ENCODE measurements around the gene SYNGR2.
"Not testable (repeated sequence)": the region's sequence is repeated elsewhere in the genome, so short reads cannot be mapped to it uniquely, and the experiment has no call there.

The SYNGR2 gene

DNA sequence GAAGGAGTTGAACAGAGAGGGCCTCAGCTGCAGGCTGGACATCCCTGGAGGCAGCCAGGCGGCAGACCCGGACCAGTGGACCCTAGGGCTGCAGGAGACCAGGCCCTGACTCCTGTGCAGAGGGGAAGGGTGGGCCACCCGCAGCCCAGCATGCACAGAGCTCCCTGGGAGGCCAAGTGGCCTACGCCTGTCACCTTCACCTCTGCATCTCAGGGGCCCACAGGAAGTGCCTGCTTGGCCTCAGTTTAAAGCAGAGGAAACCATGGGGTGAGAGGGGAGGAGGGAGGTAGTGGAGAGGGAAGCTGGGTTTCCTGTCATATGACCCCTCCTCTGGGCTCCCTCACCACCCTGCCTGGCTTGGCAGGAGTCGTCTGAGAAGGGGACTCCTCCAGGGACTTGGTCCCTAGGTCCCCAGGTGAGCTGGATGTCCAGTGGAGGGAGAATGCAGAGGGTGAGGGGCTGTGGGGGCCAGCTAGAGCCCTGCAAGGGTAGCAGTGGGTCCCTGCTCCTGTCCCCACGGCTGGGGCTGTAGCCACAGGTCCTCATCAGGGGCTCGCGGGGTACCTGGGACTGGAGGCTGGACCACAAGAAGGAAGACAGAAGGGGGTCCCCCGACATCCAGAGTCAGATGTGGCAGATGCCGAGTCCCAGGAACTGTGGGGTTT lies 37.8 kb upstream of the SYNGR2 start, which contains the start of gene TMC8:
TSS of gene TMC8 (plus strand) at position 335 of the 665 bp plus-strand sequence. CDS start 818 bp downstream, outside the sequence.
- DNase-seq: no peak

DNA sequence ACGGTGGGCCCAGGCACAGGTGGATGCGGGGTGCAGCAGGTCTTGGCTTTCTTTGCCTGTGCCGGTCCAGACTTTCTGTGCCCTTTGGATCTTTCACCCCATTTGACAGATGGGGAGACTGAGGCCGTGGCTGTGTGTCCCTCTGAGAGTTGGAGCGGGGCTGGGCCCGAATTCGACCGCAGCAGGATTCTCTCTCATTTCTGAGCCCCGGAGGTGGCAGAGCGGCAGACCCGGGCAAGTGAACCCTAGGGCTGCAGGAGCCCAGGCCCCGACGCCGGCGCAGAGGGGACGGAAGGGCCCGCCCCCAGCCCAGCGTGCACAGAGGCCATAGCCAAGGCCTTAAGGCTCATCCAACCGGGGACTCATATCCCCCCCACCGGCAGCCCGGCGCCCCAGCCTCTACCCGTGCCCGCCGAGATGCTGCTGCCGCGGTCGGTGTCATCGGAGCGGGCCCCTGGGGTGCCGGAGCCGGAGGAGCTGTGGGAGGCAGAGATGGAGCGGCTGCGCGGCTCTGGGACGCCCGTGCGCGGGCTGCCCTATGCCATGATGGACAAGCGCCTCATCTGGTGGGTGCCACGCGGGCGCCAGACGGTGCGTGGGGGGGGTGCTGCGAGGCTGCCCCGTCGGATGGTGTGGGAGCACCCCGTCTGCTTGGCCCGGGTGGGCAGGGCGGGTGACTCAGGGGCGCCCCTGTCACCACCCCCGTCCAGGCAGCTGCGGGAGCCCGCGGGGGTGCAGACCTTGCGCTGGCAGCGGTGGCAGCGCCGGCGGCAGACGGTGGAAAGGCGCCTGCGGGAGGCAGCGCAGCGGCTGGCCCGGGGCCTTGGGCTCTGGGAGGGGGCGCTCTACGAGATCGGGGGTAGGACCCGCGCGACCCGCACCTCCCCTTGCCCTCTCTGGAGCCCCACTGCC lies 37.0 kb upstream of the SYNGR2 start:
- DNase-seq: no peak

DNA sequence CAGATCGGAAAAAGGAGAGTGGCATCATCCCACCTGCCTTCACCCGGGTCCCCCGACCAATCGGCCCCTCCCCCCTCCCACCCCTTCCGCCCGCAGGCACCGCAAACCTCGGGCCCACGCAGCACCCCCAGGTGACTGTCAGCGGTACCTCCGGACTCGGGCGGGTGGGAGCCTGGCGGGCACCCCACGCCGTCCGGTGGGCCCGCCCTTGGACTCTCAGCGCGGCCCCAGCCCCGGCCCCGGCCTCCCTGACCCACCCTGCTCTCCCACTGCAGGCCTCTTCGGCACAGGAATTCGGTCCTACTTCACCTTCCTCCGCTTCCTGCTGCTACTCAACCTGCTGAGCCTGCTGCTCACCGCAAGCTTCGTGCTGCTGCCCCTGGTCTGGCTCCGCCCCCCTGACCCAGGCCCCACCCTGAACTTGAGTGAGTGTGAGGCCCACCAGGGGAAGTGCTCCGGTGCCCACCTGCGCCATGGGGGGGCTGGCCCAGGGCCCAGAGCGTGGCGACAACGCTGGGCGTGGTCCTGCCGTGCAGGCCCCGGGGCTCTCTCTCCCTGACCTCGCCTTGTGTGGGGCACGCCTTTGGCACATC lies 36.2 kb upstream of the SYNGR2 start:
- DNase-seq: no peak

DNA sequence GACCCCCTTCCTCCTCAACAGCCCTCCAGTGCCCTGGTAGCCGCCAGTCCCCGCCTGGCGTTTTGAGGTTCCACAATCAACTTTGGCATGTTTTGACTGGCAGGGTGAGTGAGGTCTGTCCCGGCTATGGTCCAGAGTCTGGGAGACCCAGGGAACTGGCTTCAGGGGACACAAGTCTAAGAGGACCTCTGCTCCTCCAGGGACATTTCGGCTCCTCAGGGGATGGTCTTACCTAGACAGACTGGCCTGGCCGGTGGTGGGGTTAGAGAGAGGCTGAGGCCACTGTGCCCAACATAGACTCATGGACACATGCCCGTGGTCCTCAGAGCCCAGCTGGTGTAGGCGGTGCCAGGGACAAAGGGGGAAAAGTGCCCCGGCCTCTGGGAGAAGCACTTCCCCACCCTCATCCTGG lies 35.6 kb upstream of the SYNGR2 start:
- no peak for DNase-seq

DNA sequence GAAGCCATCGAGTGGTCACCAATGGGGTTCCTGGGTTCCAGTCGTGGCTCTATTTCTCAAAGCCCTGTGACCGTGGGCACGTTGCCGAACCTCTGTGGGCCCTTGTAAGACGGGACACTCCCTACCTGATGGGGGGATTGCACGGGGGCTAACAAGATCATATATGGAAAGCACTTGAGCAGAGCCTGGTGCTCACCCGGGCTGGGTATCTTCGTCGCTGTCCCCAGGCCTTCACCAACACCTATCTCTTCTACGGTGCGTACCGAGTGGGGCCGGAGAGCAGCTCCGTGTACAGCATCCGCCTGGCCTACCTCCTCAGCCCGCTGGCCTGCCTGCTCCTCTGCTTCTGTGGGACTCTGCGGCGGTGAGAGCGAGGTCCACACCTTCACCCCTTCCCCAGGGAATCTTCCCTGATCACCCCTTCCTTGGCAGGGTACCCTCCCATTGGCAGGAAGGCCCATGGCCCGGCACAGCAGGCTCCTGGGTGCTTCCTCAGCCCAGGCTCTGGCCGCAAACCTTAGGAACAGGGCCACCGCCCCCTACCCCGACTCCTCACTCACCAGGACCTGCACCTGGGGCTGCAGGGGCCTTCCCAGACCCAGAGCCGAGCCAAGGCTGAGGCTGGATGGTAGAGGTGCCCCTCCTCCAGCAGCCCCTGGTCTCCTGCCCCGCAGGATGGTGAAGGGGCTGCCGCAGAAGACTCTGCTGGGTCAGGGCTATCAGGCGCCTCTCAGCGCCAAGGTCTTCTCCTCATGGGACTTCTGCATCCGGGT lies 35.0 kb upstream of the SYNGR2 start:
- no peak for DNase-seq

DNA sequence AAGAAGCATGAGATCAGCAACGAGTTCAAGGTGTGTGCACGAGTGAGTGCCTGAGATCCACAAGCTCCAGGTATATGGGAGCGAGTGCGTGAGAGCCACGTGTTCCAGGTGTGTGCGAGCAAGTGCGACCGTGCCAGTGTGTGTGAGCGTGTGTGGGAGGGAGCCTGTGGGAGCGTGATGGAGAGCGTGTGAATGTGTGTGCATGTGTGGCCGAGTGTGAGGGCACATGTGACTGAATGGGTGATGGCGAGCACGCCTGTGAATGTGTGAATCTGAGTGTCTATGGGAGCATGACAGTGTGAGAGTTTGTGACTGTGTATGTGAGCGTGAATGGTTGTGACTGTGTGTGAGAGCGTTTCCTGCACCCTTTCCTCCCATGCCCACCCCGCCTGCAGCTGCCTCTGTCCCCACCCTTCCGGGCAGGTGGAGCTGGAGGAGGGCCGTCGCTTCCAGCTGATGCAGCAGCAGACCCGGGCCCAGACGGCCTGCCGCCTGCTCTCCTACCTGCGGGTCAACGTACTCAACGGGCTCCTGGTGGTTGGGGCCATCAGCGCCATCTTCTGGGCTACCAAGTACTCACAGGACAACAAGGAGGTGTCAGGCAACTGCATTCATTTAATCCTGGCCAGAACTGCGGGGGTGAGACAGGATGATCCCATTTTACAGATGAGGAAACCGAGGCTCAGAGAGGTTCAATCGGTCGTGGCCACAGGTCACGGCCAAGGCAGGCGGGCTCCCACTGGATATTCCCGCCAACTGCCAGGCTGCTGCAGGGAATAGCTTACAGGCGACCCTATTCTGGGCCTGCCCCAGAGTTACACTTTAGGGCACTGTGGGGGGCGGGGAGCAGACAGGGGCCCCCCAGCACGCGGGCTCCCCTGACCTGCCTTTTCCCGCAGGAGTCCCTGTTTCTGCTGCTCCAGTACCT lies 34.1 kb upstream of the SYNGR2 start:
- DNase-seq: peak; percentile 19

DNA sequence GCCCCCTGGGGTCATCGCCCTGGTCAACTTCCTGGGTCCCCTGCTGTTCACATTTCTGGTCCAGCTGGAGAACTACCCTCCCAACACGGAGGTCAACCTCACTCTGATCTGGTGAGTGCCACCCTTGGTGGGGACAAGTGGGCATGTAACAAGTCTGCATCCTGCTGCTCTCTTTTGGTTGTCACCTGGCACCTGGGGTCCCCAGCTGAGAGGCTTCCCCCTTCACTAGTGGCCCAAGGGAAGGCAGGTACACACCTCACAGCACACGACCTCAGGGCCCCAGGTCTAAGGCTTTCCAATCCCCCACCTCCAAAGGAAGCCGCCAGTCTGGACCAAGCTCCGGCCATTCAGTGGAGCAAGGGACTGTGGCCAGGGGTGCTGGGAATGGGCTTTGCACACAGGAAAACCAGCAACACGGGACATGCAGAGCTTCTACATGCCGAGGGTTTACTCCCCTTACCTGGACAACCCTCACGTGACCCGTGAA lies 33.4 kb upstream of the SYNGR2 start:
- DNase-seq: no peak

DNA sequence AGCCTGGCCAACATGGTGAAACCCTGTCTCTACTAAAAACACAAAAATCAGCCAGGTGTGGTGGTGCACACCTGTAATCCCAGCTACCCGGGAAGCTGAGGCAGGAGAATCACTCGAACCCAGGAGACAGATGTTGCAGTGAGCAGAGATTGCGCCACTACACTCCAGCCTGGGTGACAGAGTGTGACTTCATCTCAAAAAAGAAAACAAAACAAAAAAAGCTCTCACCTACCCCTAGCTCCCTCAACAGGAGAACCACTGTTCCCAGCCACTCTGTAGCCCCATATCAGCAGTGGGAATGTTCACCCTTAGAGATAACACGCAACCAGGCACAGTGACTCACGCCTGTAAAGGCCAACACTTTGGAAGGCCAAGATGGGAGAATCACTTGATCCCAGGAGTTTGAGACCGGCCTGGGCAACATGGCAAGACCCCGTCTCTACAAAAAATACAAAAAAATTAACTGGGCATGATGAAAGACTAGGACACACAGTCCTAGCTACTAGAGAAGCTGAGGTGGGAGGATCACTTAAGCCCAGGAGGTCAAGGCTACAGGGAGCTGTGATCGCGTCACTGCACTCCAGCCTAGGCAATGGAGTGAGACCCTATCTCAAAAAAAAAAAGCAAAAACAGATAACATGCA lies 32.4 kb upstream of the SYNGR2 start:
- DNase-seq: no peak

DNA sequence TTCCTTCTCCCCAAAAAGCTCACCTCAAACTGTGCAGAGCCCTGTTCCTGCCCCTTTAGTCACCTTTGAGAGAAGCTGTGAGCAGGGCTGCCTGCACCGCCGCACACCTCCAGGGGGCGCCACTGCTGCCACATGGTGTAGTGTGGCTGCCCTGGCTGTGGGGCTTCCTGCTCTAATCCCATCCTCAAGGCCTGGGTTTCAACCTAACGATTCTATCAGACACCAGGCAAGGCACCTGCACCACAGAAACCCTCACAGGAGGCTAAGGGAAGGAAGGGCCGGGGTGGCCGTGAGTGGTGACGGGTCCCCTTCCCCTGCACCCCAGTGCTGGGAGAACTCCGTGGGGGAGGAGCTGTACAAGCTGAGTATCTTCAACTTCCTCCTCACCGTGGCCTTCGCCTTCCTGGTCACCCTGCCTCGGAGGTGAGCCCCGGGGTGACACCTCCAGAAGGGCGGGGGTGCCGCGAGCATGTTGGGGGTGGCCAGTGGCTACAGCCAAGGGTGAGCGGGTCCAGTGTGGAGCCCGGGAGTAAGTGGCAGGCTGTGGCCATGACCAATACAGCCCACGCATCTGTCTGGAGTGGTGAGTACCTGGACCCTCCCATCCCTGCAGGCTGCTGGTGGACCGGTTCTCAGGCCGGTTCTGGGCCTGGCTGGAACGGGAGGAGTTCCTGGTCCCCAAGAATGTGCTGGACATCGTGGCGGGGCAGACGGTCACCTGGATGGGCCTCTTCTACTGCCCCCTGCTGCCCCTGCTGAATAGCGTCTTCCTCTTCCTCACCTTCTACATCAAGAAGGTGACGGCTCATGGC lies 30.8 kb upstream of the SYNGR2 start:
- no peak for DNase-seq

DNA sequence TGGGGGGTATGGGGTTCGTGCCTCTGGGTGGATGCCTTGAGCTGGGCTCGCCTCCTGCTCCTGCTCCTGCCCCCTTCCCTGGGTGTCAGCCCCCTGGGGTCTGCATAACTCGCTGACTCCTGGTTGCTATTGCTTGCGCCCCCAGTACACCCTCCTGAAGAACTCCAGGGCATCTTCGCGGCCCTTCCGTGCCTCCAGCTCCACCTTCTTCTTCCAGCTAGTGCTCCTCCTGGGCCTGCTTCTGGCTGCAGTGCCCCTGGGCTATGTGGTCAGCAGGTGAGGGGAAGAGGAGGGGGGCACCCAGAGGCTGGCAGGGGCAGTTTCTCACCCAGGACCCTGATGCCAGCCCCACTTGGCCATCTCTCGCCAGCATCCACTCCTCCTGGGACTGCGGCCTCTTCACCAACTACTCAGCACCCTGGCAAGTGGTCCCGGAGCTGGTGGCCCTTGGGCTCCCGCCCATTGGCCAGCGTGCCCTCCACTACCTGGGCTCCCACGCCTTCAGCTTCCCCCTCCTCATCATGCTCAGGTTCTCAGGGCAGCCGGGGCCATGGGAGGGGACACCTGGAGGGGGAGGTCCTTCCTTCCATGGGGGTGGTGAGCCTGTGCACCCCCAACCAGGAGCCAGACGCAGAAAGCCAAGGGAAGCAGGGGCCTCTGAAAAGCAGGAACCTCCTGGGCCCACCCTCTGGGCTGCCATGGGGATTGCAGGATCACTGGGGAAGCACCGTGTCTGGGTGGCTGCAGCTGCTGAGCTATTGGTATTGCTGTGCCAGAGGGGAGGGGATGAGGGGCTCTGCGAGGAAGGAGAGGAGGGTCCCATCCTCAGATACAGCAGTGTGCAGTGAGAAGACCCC lies 29.9 kb upstream of the SYNGR2 start:
- DNase-seq: no peak

DNA sequence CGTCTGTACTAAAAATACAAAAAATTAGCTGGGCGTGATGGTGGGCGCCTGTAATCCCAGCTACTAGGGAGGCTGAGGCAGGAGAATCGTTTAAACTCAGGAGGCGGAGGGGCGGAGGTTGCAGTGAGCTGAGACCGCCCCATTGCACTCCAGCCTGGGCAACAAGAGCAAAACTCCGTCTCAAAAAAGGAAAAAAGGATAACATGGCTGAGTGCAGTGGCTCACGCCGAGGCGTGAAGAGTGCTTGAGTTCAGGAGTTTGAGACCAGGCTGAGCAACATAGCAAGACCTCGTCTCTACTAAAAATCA lies 28.6 kb upstream of the SYNGR2 start:
- DNase-seq: not testable (repeated sequence)

DNA sequence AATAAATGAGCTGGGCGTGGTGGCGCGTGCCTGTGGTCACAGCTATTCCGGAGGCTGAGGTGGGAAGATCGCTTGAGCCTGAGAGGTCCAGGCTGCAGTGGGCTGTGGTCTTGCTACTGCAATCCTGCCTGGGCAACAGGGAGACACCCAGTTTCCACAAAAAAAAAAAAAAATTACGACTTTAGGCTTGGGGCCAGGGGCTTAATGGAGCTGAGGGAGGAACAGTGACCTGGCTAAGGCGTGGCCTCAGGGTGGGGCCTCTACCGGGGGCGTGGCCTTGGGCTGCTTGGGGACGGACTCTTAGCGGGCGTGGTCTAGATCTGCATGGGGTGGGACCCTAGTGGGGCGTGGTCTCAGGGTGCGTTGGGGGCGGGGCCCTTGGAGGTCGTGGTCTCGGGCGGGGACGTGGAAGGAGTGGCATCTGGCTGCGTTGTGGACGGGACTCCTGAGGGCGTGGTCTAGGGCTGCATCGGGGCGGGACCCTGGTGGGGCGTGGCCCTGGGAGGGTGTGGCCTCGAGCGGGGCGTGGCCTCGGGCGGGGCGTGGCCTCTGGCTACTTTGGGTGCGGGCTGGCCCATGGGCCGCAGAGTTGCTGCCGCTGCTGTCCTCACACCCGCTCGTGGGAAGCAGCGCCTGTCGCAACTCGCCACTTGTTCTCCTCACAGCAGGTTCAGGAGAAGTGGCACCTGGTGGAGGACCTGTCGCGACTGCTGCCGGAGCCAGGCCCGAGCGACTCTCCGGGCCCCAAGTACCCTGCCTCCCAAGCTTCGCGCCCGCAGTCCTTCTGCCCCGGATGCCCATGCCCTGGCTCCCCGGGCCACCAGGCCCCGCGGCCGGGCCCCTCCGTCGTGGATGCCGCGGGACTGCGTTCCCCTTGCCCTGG lies 28.0 kb upstream of the SYNGR2 start:
- DNase-seq: peak; percentile 35

DNA sequence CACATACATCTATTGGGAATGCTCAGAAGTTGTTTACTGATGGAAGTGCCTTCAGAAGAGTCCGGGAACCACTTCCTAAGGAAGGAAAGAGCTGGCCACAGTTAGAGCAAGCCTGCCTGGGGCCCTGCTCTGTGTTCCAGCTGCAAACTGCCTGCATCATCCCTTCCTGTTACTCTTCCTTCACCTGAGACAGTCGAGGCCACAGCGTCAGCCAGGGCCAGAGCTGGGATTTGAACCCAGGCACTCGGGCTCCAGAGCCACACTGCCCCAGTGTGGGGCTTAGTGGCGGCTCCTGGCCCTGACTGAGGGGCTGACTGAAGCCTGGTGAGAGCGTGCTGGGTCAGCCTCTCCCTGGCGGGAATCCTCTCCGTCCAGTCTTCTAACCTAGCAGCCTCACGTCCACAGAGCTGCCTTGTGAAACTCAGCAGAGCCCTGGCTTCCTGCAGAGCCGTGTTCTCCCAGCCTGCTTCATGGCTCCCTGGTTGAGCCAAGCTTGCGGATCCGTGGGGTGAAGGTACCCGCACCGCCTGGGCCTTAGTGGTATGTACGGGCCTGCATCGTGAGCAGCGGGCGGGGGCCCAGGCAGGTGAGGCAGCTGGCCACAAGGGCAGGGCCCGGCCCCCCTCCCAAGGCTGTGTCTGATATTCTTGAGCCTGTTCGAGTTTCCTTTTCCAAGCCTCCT lies 26.8 kb upstream of the SYNGR2 start:
- no peak for DNase-seq

DNA sequence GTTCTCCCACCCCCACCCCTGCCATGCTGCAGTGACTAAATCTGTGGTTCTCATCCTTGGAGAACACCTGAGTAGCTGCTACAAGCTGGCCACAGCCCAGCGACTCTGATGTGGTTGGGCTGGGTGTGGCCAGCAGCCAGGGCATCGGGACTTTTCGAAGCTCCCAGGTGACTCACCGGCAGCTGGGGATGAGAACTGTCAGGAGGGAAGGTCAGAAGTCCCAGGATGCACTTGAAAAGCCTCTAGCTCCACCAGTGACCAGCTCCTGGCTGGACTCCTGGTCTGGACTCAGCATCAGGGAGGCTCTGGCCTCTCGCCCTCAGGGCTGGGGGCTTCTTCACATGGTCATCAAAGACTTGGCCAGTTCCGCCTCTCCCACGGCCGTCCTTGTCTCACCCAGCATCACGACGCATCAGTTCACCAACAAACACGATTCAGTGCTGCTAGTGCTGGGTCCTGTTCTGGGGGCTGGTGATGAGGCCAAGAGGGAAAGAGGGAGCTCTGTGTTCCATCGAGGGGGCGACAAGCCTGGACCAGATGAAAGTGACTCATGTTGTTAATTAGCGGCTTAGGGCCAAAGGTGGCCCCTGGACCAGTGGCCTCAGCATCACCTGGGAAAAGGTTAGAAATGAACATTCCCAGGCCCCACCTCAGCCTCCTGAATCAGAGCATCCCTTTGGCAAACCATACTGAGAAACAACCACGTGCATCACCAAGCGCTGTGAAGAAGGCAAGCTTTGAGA lies 26.1 kb upstream of the SYNGR2 start:
- DNase-seq: no peak

DNA sequence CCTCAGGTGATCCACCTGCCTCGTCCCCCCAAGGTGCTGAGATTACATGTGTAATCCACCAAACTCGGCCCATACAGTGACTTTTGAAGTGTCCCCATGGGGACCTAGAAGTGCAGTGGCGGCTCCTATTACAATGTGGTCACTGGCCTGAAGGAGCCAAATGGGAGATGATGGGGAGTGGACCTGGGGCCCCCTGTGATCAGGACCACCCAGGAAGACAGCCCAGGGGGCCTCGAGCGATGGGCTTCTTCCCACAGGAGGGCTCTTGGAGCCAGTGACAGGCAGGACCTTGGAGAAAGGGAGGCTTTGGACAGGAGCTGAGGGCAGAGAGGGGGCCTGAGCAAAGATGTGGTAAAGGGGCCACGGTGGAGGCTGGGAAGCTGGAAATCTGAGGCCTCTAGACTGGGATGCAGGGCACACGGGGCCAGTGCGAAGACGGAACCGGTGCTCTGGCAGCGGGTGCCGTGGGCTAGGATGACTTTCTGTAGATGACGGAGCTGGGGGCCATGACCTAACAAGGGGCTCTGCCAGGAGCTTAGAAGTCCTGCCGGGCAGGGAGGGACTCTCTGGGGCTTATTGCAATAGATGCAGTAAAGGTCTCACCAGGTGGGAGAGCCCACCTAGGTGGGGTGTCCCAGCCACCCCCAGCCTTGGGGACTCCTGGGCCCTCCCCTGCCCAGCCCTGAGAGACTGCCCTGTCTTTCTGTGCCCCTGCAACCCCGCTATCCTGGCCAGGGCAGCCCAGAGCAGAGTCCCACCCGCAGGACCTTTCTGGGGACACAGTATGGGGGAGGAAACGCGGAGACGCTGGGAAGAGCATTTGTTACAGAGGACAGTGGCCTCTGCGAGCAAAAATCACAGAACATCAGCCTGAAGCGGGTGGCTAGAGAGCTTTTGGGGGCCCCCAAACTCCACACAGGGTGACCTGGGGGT lies 24.9 kb upstream of the SYNGR2 start:
- no peak for DNase-seq

Data from NCI-H1694 (cell line).